IPS-15b (cell line): ENCODE results near the gene LRSAM1.
A peak's percentile ranks its signal among the peaks of the same experiment; 100 is the strongest.

Experiments used
- H3K27me3 ChIP-seq: one replicate; pipeline ENCODE4 v1.6.1; 2013; ENCODE audit warnings: low read length; ENCODE audit not compliant: control insufficient read depth, insufficient read depth
- H3K36me3 ChIP-seq: one replicate; pipeline ENCODE4 v1.6.1; 2013; ENCODE audit warnings: low read length; ENCODE audit not compliant: control insufficient read depth, insufficient read depth
- H3K4me1 ChIP-seq: one replicate; pipeline ENCODE4 v1.6.1; 2013; ENCODE audit warnings: mild to moderate bottlenecking, low read length; ENCODE audit not compliant: control insufficient read depth, insufficient read depth
- H3K4me3 ChIP-seq: one replicate; pipeline ENCODE4 v1.5.1; 2013; ENCODE audit warnings: low read depth, low read length
- H3K9ac ChIP-seq: one replicate; pipeline ENCODE4 v1.6.1; 2013; ENCODE audit warnings: low read depth, mild to moderate bottlenecking, low read length
- H3K9me3 ChIP-seq: one replicate; pipeline ENCODE4 v1.6.1; 2013; ENCODE audit warnings: mild to moderate bottlenecking, low read length; ENCODE audit not compliant: control insufficient read depth, insufficient read depth

The LRSAM1 gene

GRCh38 chr9:127450830-127451607 lies at the start of gene LRSAM1, which contains the start of gene RPL12:
TSS of gene LRSAM1 (plus strand) at chr9:127451510. CDS start at chr9:127454528, 3,018 bp downstream.
TSS of gene RPL12 (minus strand) at chr9:127451406. CDS start at chr9:127451317, 89 bp downstream.
- Histone ChIP-seq H3K9me3 (no peaks in the 10 kb centered on the region), H3K27me3 (no peaks in the 10 kb centered on the region), H3K9ac (peak within 1 kb of the TSS; percentile 100), H3K4me3 (peak within 1 kb of the TSS; percentile 95), H3K36me3 (peaks cover 56% of the 10 kb centered on the region), H3K4me1 (peaks cover 3% of the 10 kb centered on the region)

- no peak overlapping the region for H3K9ac ChIP-seq
- H3K36me3 ChIP-seq, result peaks cover 23% of the 10 kb centered on the region
- no peaks in the 10 kb centered on the region for H3K27me3 ChIP-seq
- no peak overlapping the region for H3K4me3 ChIP-seq
- H3K9me3 ChIP-seq, result no peaks in the 10 kb centered on the region
- H3K4me1 ChIP-seq, result no peaks in the 10 kb centered on the region
These were observed 48.8 kb upstream of the LRSAM1 start for GRCh38 chr9:127402401-127403090.

GRCh38 chr9:127403507-127404192 lies 47.7 kb upstream of the LRSAM1 start:
- Histone ChIP-seq H3K4me3 (no peak overlapping the region), H3K9me3 (no peaks in the 10 kb centered on the region), H3K4me1 (no peaks in the 10 kb centered on the region), H3K9ac (no peak overlapping the region), H3K27me3 (no peaks in the 10 kb centered on the region), H3K36me3 (peaks cover 23% of the 10 kb centered on the region)

- H3K36me3 ChIP-seq, result peaks cover 23% of the 10 kb centered on the region
- no peaks in the 10 kb centered on the region for H3K4me1 ChIP-seq
- H3K27me3 ChIP-seq, result no peaks in the 10 kb centered on the region
- H3K9ac ChIP-seq, result no peak overlapping the region
- no peak overlapping the region for H3K4me3 ChIP-seq
- no peaks in the 10 kb centered on the region for H3K9me3 ChIP-seq
These were observed 46.7 kb upstream of the LRSAM1 start for GRCh38 chr9:127404631-127405030.

- Histone ChIP-seq H3K27me3 (no peaks in the 10 kb centered on the region), H3K36me3 (peaks cover 20% of the 10 kb centered on the region), H3K9ac (no peak overlapping the region)
These were observed 45.8 kb upstream of the LRSAM1 start for GRCh38 chr9:127405344-127406125.

GRCh38 chr9:127406799-127407491 lies 44.4 kb upstream of the LRSAM1 start:
- no peaks in the 10 kb centered on the region for H3K4me1 ChIP-seq
- H3K9me3 ChIP-seq, result no peaks in the 10 kb centered on the region
- H3K4me3 ChIP-seq, result no peak overlapping the region
- H3K36me3 ChIP-seq, result peaks cover 20% of the 10 kb centered on the region
- H3K9ac ChIP-seq, result no peak overlapping the region
- H3K27me3 ChIP-seq, result no peaks in the 10 kb centered on the region

More at GRCh38 chr9:127405344-127406125, 45.8 kb upstream of the LRSAM1 start:
- Histone ChIP-seq H3K4me1 (no peaks in the 10 kb centered on the region), H3K4me3 (no peak overlapping the region), H3K9me3 (no peaks in the 10 kb centered on the region)

GRCh38 chr9:127407492-127407843 lies 43.8 kb upstream of the LRSAM1 start:
- H3K36me3 ChIP-seq, result peaks cover 20% of the 10 kb centered on the region
- H3K9me3 ChIP-seq, result no peaks in the 10 kb centered on the region
- no peak overlapping the region for H3K9ac ChIP-seq
- no peaks in the 10 kb centered on the region for H3K4me1 ChIP-seq
- H3K4me3 ChIP-seq, result no peak overlapping the region
- no peaks in the 10 kb centered on the region for H3K27me3 ChIP-seq

- H3K27me3 ChIP-seq, result no peaks in the 10 kb centered on the region
- no peak overlapping the region for H3K4me3 ChIP-seq
- no peaks in the 10 kb centered on the region for H3K4me1 ChIP-seq
- H3K9me3 ChIP-seq, result no peaks in the 10 kb centered on the region
- peaks cover 2% of the 10 kb centered on the region for H3K36me3 ChIP-seq
- H3K9ac ChIP-seq, result no peak overlapping the region
These were observed 40.2 kb upstream of the LRSAM1 start for GRCh38 chr9:127411122-127411521.

- Histone ChIP-seq H3K36me3 (no peaks in the 10 kb centered on the region), H3K27me3 (no peaks in the 10 kb centered on the region), H3K4me1 (peaks cover 4% of the 10 kb centered on the region), H3K9ac (no peak overlapping the region), H3K9me3 (no peaks in the 10 kb centered on the region), H3K4me3 (no peak overlapping the region)
These were observed 36.2 kb upstream of the LRSAM1 start for GRCh38 chr9:127415141-127415540.

GRCh38 chr9:127415657-127416056 lies 35.7 kb upstream of the LRSAM1 start:
- Histone ChIP-seq H3K4me3 (no peak overlapping the region), H3K36me3 (no peaks in the 10 kb centered on the region), H3K4me1 (peaks cover 4% of the 10 kb centered on the region), H3K27me3 (no peaks in the 10 kb centered on the region), H3K9me3 (no peaks in the 10 kb centered on the region), H3K9ac (no peak overlapping the region)
